Fibroblast of the conjunctiva (primary cell): ENCODE results near the gene PIBF1.
A peak's percentile ranks its signal among the peaks of the same experiment; 100 is the strongest.
"Not testable (repeated sequence)": the region's sequence is repeated elsewhere in the genome, so short reads cannot be mapped to it uniquely, and the experiment has no call there.

ENCODE experiments used
- DNase-seq: peaks from one replicate; pipeline ENCODE4 v3.0.0-alpha.2; 2010; ENCODE audit warnings: low read depth

Gene PIBF1

DNA sequence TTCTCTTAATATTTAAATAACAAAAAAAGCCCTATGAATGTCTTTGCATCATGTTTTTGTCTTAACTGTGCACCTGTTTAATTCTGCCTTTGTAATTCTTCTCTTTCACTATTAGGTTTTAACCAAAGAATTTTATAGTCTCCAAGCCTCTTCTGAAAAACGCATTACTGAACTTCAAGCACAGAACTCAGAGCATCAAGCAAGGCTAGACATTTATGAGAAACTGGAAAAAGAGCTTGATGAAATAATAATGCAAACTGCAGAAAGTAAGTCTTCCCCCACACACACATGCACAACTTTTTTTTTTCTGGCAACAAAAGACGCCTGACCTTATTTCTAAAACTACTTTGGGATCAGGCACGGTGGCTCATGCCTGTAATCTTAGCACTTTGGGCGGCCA lies 126.5 kb downstream of the PIBF1 start:
- no peak for DNase-seq

- DNase-seq, result no peak
Observed at GRCh38 chr13:72911981-72912380, 130.0 kb downstream of the PIBF1 start.

- no peak for DNase-seq
Observed at GRCh38 chr13:72920097-72920496, 138.2 kb downstream of the PIBF1 start.

GRCh38 chr13:72931311-72931710 lies 149.4 kb downstream of the PIBF1 start:
- DNase-seq, result no peak

DNA sequence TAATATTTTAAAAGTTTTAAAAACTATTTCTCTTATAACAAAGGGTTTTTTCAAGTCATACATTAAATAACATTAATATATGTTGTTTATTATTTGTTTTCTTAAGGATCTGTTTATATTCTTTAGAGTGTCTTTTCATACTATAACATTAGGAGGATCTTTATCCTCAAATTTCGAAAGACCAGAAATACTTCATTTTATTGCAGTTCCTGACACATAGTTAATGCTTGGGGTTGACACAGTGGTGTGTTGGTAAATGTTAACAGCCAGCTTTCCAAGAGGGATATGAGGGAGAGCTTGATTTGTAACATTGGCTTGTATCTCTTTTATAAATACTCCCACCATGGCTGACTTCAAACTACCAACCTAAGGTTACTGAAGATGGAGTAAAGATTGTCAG lies 150.3 kb downstream of the PIBF1 start:
- DNase-seq, result no peak

- DNase-seq, result not testable (repeated sequence)
Observed at GRCh38 chr13:72946267-72946666, 164.3 kb downstream of the PIBF1 start.

GRCh38 chr13:72952529-72953141 lies 170.7 kb downstream of the PIBF1 start:
- no peak for DNase-seq

DNA sequence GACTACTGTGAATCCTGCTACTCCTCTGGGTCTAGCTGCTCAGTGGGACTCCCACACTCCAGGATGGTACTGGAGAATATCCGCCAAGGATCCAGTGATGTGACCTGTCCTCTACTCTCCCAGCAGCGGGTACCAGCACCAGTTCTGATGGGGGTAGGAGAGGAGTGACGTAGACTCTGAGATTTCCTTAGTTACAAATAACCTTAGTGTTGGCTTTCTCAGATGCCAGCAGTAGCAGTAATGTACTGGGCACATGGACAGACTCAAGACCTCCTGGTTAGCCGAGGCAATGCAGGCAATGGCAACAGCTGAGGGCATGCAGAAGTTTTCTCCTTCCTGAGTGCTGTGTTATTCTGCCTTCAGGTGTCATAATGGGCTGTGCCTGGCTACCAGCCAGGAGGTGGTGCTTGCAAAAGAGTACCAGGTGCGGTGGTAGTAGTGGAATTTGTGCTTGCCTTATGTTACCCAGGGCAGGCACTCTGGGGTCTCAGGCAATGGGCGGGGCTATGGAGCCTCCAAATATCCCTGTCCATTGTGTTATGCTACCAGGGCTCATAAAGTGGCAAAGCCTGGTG lies 171.5 kb downstream of the PIBF1 start:
- no peak for DNase-seq

GRCh38 chr13:72959643-72960042 lies 177.7 kb downstream of the PIBF1 start:
- DNase-seq, result no peak

- no peak for DNase-seq
Observed at GRCh38 chr13:72960114-72960513, 178.2 kb downstream of the PIBF1 start.

DNA sequence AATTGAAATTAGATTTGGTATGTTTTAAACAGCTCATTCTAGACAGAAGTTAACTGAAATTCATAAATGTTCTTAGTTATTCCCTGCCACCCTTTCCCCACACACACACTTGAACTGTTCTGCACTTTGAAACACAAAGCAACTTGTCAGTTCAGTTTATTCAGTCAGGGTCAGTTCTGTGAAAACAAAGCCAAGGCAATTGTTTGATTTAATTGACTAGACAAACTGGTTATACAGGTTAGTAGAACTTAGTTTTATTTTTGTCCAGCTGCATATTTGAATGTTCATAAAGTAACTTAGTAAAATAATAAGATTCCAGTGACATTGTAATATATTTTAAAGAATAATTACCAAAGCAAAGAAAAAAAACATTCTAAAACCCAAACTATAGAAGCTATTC lies 178.6 kb downstream of the PIBF1 start:
- DNase-seq, result no peak

- DNase-seq, result no peak
Observed at GRCh38 chr13:72963762-72964161, 181.8 kb downstream of the PIBF1 start.

DNA sequence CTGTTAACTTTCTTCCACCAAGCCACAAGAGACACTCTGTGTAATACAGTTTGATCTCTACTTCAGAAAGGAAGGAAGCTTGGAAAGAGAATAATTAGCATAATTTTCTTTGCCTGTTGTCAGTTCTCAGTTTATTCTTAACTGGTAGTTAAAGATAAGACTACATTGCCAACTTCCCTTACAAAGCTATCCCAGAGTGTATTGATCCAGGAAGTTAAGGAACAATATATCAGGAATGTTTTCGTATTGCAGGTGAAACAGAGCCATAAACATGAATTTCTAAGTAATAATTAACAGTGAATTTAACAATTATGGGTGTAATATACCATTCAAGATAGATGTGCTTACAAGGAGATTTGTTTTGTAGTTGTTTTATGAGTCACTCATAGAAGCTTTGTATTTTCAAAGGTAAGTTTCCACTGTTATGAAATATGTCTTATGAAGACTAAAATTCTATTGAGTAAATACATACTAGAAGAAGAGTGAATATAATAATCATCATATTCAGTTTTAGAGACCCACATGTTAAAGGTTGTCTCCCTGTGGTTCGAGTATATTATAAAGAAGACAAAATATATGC lies 188.5 kb downstream of the PIBF1 start:
- DNase-seq, result no peak

DNA sequence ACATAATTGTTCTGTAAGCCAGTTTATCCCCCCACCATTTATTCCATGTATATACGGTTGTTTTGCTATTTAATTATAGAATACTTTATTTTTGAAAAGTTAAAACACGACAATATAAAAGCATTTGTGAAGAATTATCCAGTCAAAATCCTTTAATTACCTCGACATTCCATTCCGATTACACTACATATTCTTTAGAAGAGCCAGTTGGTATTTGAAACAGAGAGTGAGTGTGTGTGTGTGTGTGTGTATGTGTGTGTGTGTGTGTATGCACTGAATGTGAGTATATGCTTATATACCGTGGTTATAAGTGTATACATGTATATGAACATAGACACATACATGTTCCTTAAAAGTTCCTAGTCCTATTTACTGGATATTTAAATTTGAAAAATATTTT lies 189.0 kb downstream of the PIBF1 start:
- DNase-seq, result peak; percentile 8

DNA sequence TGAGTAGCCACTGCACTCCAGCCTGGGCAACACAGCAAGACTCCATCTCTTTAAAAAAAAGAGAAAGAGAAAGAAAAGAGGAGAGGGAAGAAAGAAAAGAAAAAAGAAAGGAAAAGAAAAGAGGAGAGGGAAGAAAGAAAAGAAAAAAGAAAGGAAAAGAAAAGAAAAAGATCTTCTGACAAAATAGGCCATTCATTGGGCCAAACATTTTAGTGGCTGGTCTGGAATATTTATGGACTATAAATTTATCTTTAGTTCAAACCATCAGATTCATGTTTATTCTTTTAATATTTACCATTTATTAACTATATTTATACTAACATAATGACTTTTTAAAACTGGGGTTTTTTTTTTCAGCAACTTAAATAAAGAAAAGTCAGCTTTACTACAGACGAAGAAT lies 191.3 kb downstream of the PIBF1 start:
- DNase-seq, result no peak

GRCh38 chr13:72983085-72983768 lies 201.3 kb downstream of the PIBF1 start:
- peak; percentile 92 for DNase-seq

DNA sequence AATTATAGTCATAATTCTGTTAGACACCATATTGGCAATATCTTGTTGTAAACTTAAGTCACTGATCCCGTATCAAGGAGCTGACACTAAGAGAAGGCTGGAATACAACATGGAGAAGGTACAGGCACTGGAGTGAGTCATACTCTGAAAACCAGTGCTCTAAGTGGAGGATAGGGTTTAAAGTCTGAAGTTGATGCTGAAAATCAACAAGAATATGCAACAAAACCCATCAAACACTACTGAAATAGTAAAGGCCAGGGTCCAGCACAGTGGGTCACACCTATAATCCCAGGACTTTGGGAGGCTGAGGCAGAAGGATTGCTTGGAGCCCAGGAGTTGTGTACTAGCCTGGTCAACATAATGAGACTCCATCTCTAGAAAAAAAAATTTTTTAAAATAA lies 203.7 kb downstream of the PIBF1 start:
- no peak for DNase-seq

DNA sequence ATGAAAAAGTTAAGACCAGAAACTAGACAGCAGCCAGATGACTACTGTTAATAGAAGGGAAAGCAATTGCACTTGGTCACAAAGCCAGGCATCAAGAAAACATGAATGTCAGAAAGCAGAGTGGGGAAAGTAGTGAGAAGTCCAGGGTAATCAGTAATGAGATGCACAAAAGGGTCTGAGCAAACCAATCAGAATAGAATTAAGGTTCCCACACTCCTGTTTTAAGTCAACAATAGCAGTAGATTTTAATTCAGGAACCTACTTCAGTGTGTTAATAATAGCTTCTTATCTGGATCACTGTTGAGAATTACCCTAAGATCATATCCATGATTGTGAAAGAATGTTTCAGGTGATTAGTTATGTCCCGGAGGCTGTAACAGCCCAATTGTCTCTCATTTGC lies 204.3 kb downstream of the PIBF1 start:
- DNase-seq, result no peak

DNA sequence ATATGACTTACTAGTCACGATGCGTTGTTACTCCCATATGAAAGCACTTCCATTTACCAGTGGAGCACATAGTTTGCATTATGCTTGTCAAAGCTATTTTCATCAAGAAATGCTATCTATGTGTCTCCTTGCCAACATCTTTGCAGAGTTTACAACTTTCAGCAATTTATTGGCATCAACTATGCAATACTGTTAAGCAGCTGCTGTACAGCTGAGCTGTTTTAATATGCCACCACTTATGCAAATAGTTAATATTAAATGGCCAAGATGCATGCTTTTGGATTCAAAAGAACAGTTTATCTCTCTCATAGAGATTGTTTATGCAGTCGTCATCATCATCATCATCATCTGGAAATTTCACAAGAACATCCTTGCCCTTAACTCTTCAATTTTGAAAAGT lies 209.0 kb downstream of the PIBF1 start:
- peak; percentile 6 for DNase-seq

DNA sequence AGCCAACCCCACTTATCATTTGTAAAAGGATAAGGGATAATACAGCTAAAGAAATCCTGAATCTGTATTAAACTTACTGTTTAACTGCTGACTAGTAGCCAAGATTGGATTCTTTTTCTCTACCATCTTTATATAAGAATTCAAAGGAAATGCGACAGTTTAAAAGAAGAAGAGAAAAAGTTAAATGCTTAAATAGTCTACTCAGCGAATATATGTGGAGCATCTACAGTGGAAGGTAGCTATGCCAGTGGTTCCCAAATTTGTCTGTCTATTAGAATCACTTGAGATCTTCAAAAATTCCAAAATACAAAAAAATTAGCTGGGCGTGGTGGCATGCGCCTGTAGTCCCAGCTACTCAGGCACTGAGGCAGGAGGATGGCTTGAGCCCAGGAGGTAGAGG lies 216.1 kb downstream of the PIBF1 start:
- no peak for DNase-seq

DNA sequence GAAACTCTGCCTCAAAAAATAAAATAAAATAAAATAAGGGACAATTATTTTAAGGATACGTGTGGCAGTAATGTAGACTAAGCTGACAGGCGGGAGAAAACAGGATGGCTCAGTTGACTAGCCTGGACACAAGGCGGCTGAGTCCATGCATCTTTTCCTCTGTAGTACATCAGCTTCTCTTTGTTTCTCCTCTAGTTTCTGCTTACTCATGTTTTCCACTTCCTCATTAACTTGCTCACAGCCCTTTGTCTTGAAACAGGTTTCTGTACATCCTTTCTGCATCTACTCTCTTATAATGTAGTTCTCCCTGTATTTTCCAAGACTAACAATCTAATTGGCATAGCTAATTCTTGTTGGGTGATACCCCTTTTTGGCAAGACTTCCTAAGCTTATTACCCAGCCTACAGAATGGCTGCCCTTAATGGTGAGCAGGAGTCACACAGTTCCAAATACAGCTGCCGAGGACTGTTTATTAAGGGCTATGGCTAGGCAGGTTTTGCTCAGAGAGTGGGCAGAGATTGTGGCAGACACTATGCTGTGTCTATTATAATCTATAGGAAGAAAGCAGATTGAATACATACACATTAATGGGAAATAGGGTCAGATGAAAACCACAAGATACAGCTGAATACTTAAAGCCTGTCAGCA lies 218.2 kb downstream of the PIBF1 start:
- peak; percentile 5 for DNase-seq

- no peak for DNase-seq
Observed at GRCh38 chr13:73001971-73002370, 220.0 kb downstream of the PIBF1 start.

DNA sequence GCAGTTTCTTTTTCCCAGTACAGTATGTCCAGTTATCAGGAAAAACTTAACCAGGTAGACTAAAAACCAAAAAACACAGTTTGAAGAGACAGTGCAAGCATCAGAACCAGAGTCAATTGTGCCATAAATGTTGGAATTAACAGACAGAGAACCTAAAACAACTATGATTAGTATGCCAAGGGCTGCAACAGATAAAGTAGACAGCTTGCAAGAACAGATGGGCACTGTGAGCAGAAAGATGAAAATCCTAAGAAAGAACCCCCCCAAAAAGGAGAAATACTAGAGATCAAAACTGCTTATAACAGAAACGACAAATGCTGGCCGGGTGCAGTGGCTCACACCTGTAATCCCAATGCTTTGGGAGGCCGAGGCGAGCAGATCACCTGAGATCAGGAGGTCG lies 229.8 kb downstream of the PIBF1 start:
- DNase-seq, result no peak
